Astrocyte (in vitro differentiated cells and primary cell): ENCODE measurements around the gene GIPC1. TPM values are rescaled to one million over a fixed set of nuclear protein-coding genes. Genes with fewer than 3 reads are reported as not detected.

ENCODE experiments used
- DNase-seq: peaks from one replicate; pipeline ENCODE4 v3.0.0-alpha.2; 2010; ENCODE audit warnings: low read depth
- FAIRE-seq: peaks from 2 replicates; lab custom pipeline; 2011; peaks lifted over from hg19 to GRCh38; lab: Jason Lieb, UNC
- H2AFZ ChIP-seq: 2 replicates; pipeline ENCODE4 v1.6.0; 2012; ENCODE audit warnings: low read depth, low read length, inconsistent platforms
- H3K27ac ChIP-seq: 2 replicates; pipeline ENCODE4 v1.5.1; 2011; ENCODE audit warnings: low read depth, low read length, inconsistent platforms
- H3K27me3 ChIP-seq: 2 replicates; pipeline ENCODE4 v1.6.0; 2011; ENCODE audit warnings: low read length, inconsistent platforms; ENCODE audit not compliant: insufficient read depth
- H3K36me3 ChIP-seq: 2 replicates; pipeline ENCODE4 v1.5.1; 2011; ENCODE audit warnings: low read length, inconsistent platforms; ENCODE audit not compliant: insufficient read depth
- H3K4me1 ChIP-seq: 2 replicates; pipeline ENCODE4 v1.5.1; 2011; ENCODE audit warnings: low read length, inconsistent platforms; ENCODE audit not compliant: insufficient read depth
- H3K4me2 ChIP-seq: 2 replicates; pipeline ENCODE4 v1.6.0; 2012; ENCODE audit warnings: low read length, inconsistent platforms
- H3K4me3 ChIP-seq: 2 replicates; pipeline ENCODE4 v1.5.1; 2011; ENCODE audit warnings: low read depth, mild to moderate bottlenecking, low read length, inconsistent platforms; ENCODE audit not compliant: insufficient read depth
- H3K79me2 ChIP-seq: 2 replicates; pipeline ENCODE4 v1.6.0; 2012; ENCODE audit warnings: mild to moderate bottlenecking, low read length, inconsistent platforms; ENCODE audit not compliant: insufficient read depth
- H3K9ac ChIP-seq: 2 replicates; pipeline ENCODE4 v1.6.0; 2012; ENCODE audit warnings: mild to moderate bottlenecking, low read length, inconsistent platforms
- H3K9me3 ChIP-seq: 2 replicates; pipeline ENCODE4 v1.5.1; 2012; ENCODE audit warnings: low read depth, mild to moderate bottlenecking, low read length, inconsistent platforms; ENCODE audit not compliant: insufficient read depth
- H4K20me1 ChIP-seq: 2 replicates; pipeline ENCODE4 v1.6.0; 2012; ENCODE audit warnings: low read length, inconsistent platforms; ENCODE audit not compliant: insufficient read depth
- H3K27ac Mint-ChIP-seq: one replicate; pipeline ENCODE4 v1.8.0; 2021; ENCODE audit warnings: mild to moderate bottlenecking, mixed read lengths; ENCODE audit not compliant: unreplicated experiment
- H3K27me3 Mint-ChIP-seq: one replicate; pipeline ENCODE4 v1.8.0; 2021; ENCODE audit warnings: low read depth, mixed read lengths; ENCODE audit not compliant: unreplicated experiment
- H3K36me3 Mint-ChIP-seq: one replicate; pipeline ENCODE4 v1.8.0; 2021; ENCODE audit warnings: low read depth, mixed read lengths; ENCODE audit not compliant: unreplicated experiment
- H3K4me1 Mint-ChIP-seq: one replicate; pipeline ENCODE4 v1.8.0; 2021; ENCODE audit warnings: low read depth, mixed read lengths; ENCODE audit not compliant: unreplicated experiment
- H3K4me3 Mint-ChIP-seq: one replicate; pipeline ENCODE4 v1.8.0; 2021; ENCODE audit warnings: mild to moderate bottlenecking, moderate library complexity, mixed read lengths; ENCODE audit not compliant: unreplicated experiment
- H3K9me3 Mint-ChIP-seq: one replicate; pipeline ENCODE4 v1.8.0; 2021; ENCODE audit warnings: mild to moderate bottlenecking, mixed read lengths; ENCODE audit not compliant: unreplicated experiment
- CTCF ChIP-seq: IDR thresholded peaks from 2 replicates; pipeline ENCODE4 v1.5.1; 2011; ENCODE audit warnings: low read depth, mild to moderate bottlenecking, inconsistent platforms, low read length, moderate library complexity; ENCODE audit not compliant: insufficient read depth
- EZH2 ChIP-seq: IDR thresholded peaks from 2 replicates; pipeline ENCODE4 v1.6.1; 2012; ENCODE audit warnings: mild to moderate bottlenecking, low read length, inconsistent platforms; ENCODE audit not compliant: insufficient read depth
- total RNA-seq: library from RNA; stranded (reverse); gene quantifications from 2 replicates; pipeline ENCODE4 v1.2.1, GENCODE V29; 2021

Gene GIPC1
- total RNA-seq, 1 donor from 2014 or later = 169 TPM

- FAIRE-seq (no peak), DNase-seq (no peak)
- Histone ChIP-seq H4K20me1 (peaks cover 15% of the 10 kb centered on the region), H3K27me3 (no peaks in the 10 kb centered on the region), H3K36me3 (peaks cover 9% of the 10 kb centered on the region), H2AFZ (no peak overlapping the region), H3K9me3 (no peaks in the 10 kb centered on the region), H3K79me2 (peaks cover 17% of the 10 kb centered on the region), H3K9ac (no peak overlapping the region), H3K4me2 (no peak overlapping the region), H3K4me3 (no peak overlapping the region), H3K27ac (no peak overlapping the region), H3K4me1 (no peaks in the 10 kb centered on the region)
- Mint-ChIP-seq H3K9me3 (no peaks in the 10 kb centered on the region), H3K36me3 (peaks cover 21% of the 10 kb centered on the region), H3K4me3 (no peak overlapping the region), H3K27ac (no peak overlapping the region), H3K4me1 (no peaks in the 10 kb centered on the region), H3K27me3 (no peaks in the 10 kb centered on the region)
- TF ChIP-seq EZH2 (no peak), CTCF (no peak)
These were observed 52.9 kb downstream of the GIPC1 start for GRCh38 chr19:14442891-14443631.

GRCh38 chr19:14441041-14441938 is 54.6 kb downstream of the GIPC1 start:
- DNase-seq = no peak
- no peak overlapping the region for H3K9ac ChIP-seq
- no peaks in the 10 kb centered on the region for H3K4me1 ChIP-seq
- Mint-ChIP-seq H3K4me3 (no peak overlapping the region), H3K4me1 (no peaks in the 10 kb centered on the region), H3K36me3 (peaks cover 13% of the 10 kb centered on the region), H3K9me3 (no peaks in the 10 kb centered on the region), H3K27ac (no peak overlapping the region), H3K27me3 (no peaks in the 10 kb centered on the region)
- TF ChIP-seq CTCF (no peak), EZH2 (no peak)
- peaks cover 24% of the 10 kb centered on the region for H3K79me2 ChIP-seq
- no peaks in the 10 kb centered on the region for H3K9me3 ChIP-seq
- H3K27me3 ChIP-seq = no peaks in the 10 kb centered on the region
- no peak overlapping the region for H3K4me3 ChIP-seq
- no peak for FAIRE-seq
- no peak overlapping the region for H3K27ac ChIP-seq
- peaks cover 3% of the 10 kb centered on the region for H3K36me3 ChIP-seq
- H4K20me1 ChIP-seq = peaks cover 29% of the 10 kb centered on the region
- no peak overlapping the region for H3K4me2 ChIP-seq
- H2AFZ ChIP-seq = no peak overlapping the region
